ENCODE data around the gene LRP6. TPM values are rescaled to one million over a fixed set of nuclear protein-coding genes. Genes with fewer than 3 reads are reported as not detected.

Gene LRP6
- total and polyA plus RNA-seq, 2 of the 8 experiments (the other 6 are each of a cell fraction or from before 2014, with no cell fraction given) = 53.6 to 73.2 TPM

DNA sequence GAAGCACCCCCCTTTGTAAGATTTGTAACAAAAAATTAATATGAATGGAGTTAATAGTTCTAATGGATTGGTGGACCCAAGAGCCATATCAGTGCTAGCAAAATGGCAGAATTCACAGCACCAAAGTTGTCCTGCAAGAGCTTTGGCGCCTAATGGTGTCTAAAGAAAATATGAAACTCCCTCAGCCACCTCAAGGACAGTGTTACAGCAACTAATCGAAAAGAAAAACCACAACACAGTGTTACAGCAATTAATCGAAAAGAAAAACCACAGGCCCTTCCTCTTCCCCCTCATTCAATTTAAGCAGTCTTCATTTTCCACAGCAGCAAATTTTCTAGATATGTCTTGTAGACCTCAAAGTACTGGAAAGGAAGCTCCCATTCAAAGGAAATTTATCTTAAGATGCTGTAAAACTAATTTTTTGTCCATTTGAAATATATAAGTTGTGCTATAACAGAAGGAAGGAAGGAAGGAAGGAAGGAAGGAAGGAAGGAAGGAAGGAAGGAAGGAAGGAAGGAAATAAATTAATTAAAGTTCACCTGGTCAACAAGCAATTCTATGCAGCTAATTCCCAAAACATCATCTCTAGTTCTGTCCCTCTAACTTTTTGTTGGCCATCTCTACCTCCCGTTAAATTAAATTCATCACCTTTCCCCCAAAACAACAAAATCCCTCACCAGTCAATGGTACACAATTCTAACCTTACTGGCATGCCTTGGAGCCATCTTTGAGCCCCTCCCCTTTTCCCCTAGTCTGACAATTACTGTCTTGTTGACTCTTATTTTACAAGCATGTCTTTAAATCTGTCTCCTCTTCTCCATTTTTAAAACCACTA lies 17.4 kb downstream of the LRP6 start:
- WGBS, 2 experiments (ENCODE audit: extremely low coverage in 1 of 2, insufficient coverage in 1 of 2, insufficient read length in 1 of 2, insufficient replicate concordance in 2 of 2, low coverage in 1 of 2, low lambda C conversion rate in 2 of 2, missing lambda C conversion rate in 1 of 2) = 86 to 100% methylated on average over 1 to 4 of the region's 4 CpGs
- Histone ChIP-seq H2AK5ac (ENCODE audit: low read depth, low read length) (no peak overlapping the region), H3K18ac (ENCODE audit: extremely low read depth, low read length) (no peak overlapping the region), H3K4me2 (ENCODE audit: insufficient read depth in 1 of 2, low read depth in 2 of 2, low read length in 2 of 2) (no peak overlapping the region), H2BK5ac (ENCODE audit: low read depth, low read length) (no peak overlapping the region), H2BK120ac (replicated peaks; ENCODE audit: low read depth, low read length) (no peak overlapping the region), H3K27me3 (replicated peaks in 1 of 4; ENCODE audit: control insufficient read depth in 3 of 4, extremely low read depth in 1 of 4, insufficient read depth in 3 of 4, low read length in 3 of 4) (no peaks in the 10 kb centered on the region), H2BK15ac (ENCODE audit: low read length) (no peak overlapping the region), H3K4me1 (replicated peaks in 1 of 4; ENCODE audit: control insufficient read depth in 3 of 4, insufficient read depth in 4 of 4, low read length in 3 of 4) (no peaks in the 10 kb centered on the region), H4K20me1 (replicated peaks in 1 of 2; ENCODE audit: control insufficient read depth in 1 of 2, insufficient read depth in 2 of 2, low read length in 2 of 2) (peaks cover 6 to 7% of the 10 kb centered on the region in 2 experiments), H3K9ac (replicated peaks in 1 of 4; ENCODE audit: extremely low read depth in 1 of 4, low read depth in 3 of 4, low read length in 3 of 4) (no peak overlapping the region), H2BK12ac (ENCODE audit: low read depth, low read length) (no peak overlapping the region), H3K9me3 (ENCODE audit: insufficient read depth in 2 of 2, low read depth in 1 of 2, low read length in 1 of 2) (no peaks in the 10 kb centered on the region), H3K4me3 (ENCODE audit: extremely low read depth in 1 of 4, insufficient read depth in 2 of 4, low read depth in 3 of 4, low read length in 4 of 4) (no peak overlapping the region), H3K36me3 (ENCODE audit: control insufficient read depth in 2 of 4, insufficient read depth in 4 of 4, low read length in 3 of 4) (no peaks in the 10 kb centered on the region), H3K4ac (replicated peaks; ENCODE audit: insufficient read length, low read depth, low read length) (no peak overlapping the region), H4K8ac (ENCODE audit: extremely low read depth, insufficient read depth, low read length) (no peak overlapping the region), H3K79me1 (ENCODE audit: low read depth, low read length) (peaks cover 2% of the 10 kb centered on the region; the same call in 1 of the 2 replicates), H2AFZ (ENCODE audit: low read length) (no peak overlapping the region), H4K5ac (ENCODE audit: insufficient read length, low read depth, low read length) (no peak overlapping the region), H2BK20ac (ENCODE audit: low read length) (no peak overlapping the region), H3K14ac (ENCODE audit: insufficient read length) (no peak overlapping the region), H4K91ac (replicated peaks; ENCODE audit: insufficient read length, low read length) (no peak overlapping the region), H3K79me2 (ENCODE audit: control insufficient read depth in 1 of 2, insufficient read depth in 2 of 2, low read length in 2 of 2) (peaks cover 11 to 95% of the 10 kb centered on the region in 2 experiments), H3K56ac (replicated peaks; ENCODE audit: insufficient read length, low read depth, low read length) (no peak overlapping the region), H3K23me2 (ENCODE audit: low read depth, low read length) (peaks cover 2% of the 10 kb centered on the region; the same call in 1 of the 2 replicates), H3K23ac (ENCODE audit: insufficient read length) (no peak overlapping the region), H3K27ac (ENCODE audit: low read depth, low read length) (no peak overlapping the region)
- ChIA-PET CTCF (ENCODE audit: partially characterized antibody) (interaction anchor here (0.6 to 1.3 kb wide), 3 partner anchors 9 to 460 kb away, joined by 3 to 6 read pairs (median 4); no protein-coding TSS in a partner anchor), POLR2A (ENCODE audit: partially characterized antibody) (interaction anchor here (1.0 to 1.8 kb wide), 2 partner anchors 8 to 17 kb away, joined by 3 to 6 read pairs; partner anchors contain the start of gene LRP6)
- DNase-seq (ENCODE audit: low read depth in 1 of 2, low spot score in 2 of 2) (no peak), FAIRE-seq (no peak)
- TF ChIP-seq CBX5 (IDR thresholded peaks at IDR 0.05; ENCODE audit: low read depth, low read length) (no peak), SIRT6 (IDR thresholded peaks at IDR 0.05; ENCODE audit: low read length) (no peak), TCF12 (IDR thresholded peaks at IDR 0.05; ENCODE audit: low read depth, low read length) (no peak), CBX8 (IDR thresholded peaks at IDR 0.05; ENCODE audit: borderline replicate concordance, low read depth, low read length) (no peak), GTF2F1 (IDR thresholded peaks at IDR 0.05; ENCODE audit: borderline replicate concordance, low read depth, low read length) (no peak), SP2 (IDR thresholded peaks at IDR 0.05; ENCODE audit: low read length) (no peak), ZNF274 (IDR thresholded peaks at IDR 0.05; ENCODE audit: borderline replicate concordance, extremely low read depth, low read length) (no peak), GABPA (IDR thresholded peaks at IDR 0.05; ENCODE audit: borderline replicate concordance, insufficient read depth, low read length) (no peak), EZH2 (IDR thresholded peaks at IDR 0.05; ENCODE audit: low read depth, low read length, severe bottlenecking) (no peak), BCL11A (IDR thresholded peaks at IDR 0.05; ENCODE audit: low read depth in 2 of 2, low read length in 2 of 2) (no peak)
- TF ChIP-seq, protein P1, sequence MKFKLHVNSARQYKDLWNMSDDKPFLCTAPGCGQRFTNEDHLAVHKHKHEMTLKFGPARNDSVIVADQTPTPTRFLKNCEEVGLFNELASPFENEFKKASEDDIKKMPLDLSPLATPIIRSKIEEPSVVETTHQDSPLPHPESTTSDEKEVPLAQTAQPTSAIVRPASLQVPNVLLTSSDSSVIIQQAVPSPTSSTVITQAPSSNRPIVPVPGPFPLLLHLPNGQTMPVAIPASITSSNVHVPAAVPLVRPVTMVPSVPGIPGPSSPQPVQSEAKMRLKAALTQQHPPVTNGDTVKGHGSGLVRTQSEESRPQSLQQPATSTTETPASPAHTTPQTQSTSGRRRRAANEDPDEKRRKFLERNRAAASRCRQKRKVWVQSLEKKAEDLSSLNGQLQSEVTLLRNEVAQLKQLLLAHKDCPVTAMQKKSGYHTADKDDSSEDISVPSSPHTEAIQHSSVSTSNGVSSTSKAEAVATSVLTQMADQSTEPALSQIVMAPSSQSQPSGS (IDR thresholded peaks at IDR 0.05; ENCODE audit: low read length) = no peak

Measured in H1 (cell line).